Adrenal gland (tissue), 12 donors: ENCODE data around the gene ADAM19. TPM values are rescaled to one million over a fixed set of nuclear protein-coding genes. Genes with fewer than 3 reads are reported as not detected.

Experiments used
- DNase-seq, 7 donors: peaks; one replicate each; pipeline ENCODE4 v3.0.0-alpha.2; 2019 to 2020
- H3K27ac ChIP-seq, 5 donors: fragments of 200-600 bp; sonication (generic) in 4 of 5; 1 replicate in 3 of 5; 2 replicates in 2 of 5; pipeline versions ENCODE4 v1.5.1 to v1.8.0; 2016 to 2020; ENCODE audit warnings: mild to moderate bottlenecking in 1 of 5
- H3K27me3 ChIP-seq: fragments of 200-600 bp; 2 replicates; pipeline ENCODE4 v1.8.0; 2021
- H3K36me3 ChIP-seq, 2 donors: fragments of 200-600 bp; replicated peaks in 1 of 2; 1 replicate in 1 of 2; 2 replicates in 1 of 2; pipeline versions ENCODE4 v1.5.1 to v1.8.0; 2018 to 2022
- H3K4me1 ChIP-seq, 2 donors: fragments of 200-600 bp; replicated peaks in 1 of 2; 1 replicate in 1 of 2; 2 replicates in 1 of 2; pipeline versions ENCODE4 v1.5.1 to v1.8.0; 2018 to 2021
- H3K4me3 ChIP-seq, 4 donors: fragments of 200-600 bp; sonication (generic) in 3 of 4; one replicate each; pipeline ENCODE4 v1.5.1; 2016 to 2018
- H3K9me3 ChIP-seq, 3 donors: fragments of 200-600 bp; sonication (generic) in 1 of 3; replicated peaks in 1 of 3; 1 replicate in 2 of 3; 2 replicates in 1 of 3; pipeline versions ENCODE4 v1.5.1 to v1.8.0; 2016 to 2021
- CTCF ChIP-seq, 6 experiments: fragments of 450-650 bp in 4 of 6; fragments of 200-600 bp in 2 of 6; sonication (generic) in 1 of 6; IDR thresholded peaks; 1 replicate in 5 of 6; 2 replicates in 1 of 6; pipeline versions ENCODE4 v1.5.1 to v1.8.0; 2016 to 2021; ENCODE audit warnings: antibody characterized with exemption in 6 of 6, mild to moderate bottlenecking in 2 of 6, moderate library complexity in 1 of 6
- POLR2A ChIP-seq, 2 donors: fragments of 450-650 bp; IDR thresholded peaks; one replicate each; pipeline ENCODE4 v1.6.1; 2017; ENCODE audit warnings: antibody characterized with exemption in 2 of 2, mild to moderate bottlenecking in 2 of 2, moderate library complexity in 1 of 2
- WGBS, 4 donors: extraction: QIAGEN DNeasy Blood & Tissue Kit in 2 of 4; methylation state at CpG; one replicate each; pipeline versions ENCODE4 v1.1.5 to v1.1.7; 2013 to 2017; 5-methylcytosine and 5-hydroxymethylcytosine counted together
- intact Hi-C, 2 donors: fragments of 100-400 bp; cut with DNase I; formaldehyde crosslinking; loops; one replicate each; pipeline versions ENCODE4 v1.14.1 to v1.15.0; 2022 to 2023
- polyA plus RNA-seq, 3 donors: library from polyadenylated mRNA; stranded (reverse); fragments of 200-250 nt in 2 of 3; fragments of 350-450 nt in 1 of 3; fragmentation: Illumina TruSeq in 1 of 3; extraction: RNeasy Lipid Tissue Mini Kit (QIAGEN cat#74804) in 1 of 3; gene quantifications; one replicate each; pipeline ENCODE4 v1.2.3, GENCODE V29; 2013 to 2014
- total RNA-seq, 9 donors: library from RNA; depleted of rRNA in 4 of 9; stranded (reverse); fragments of >200 nt in 4 of 9; fragments of 120-200 nt in 1 of 9; fragmentation: NEBNext Ultra II Directional in 1 of 9; extraction: Animal tissue kit (Norgen Biotek cat#: 25700) in 1 of 9; gene quantifications; one replicate each; pipeline versions ENCODE4 v1.1.0 to v1.2.4, GENCODE V29; 2013 to 2023
- donor health status: healthy with polysubstance abuse.
- donor health status: Bipolar disorder and iron deficiency.
- donor health status: DM: yes; HTN: yes; CAD: no.
- donor health status: DM: no; HTN: no; CAD: no.
- donor health status: DM: no; HTN: no; CAD: no.
- donor health status: DM: yes; HTN: yes; CAD: no.

ADAM19 gene
- total and polyA plus RNA-seq, 12 donors, result 2.2 to 15.1 (median 4.7) TPM

- 51 to 54% (median 52%) methylated on average over 2 of the region's 2 CpGs for WGBS, 4 donors
- Histone ChIP-seq H3K27me3 (no peaks in the 10 kb centered on the region), H3K27ac (no peak overlapping the region), H3K4me1 (no peaks in the 10 kb centered on the region), H3K4me3 (no peak overlapping the region), H3K36me3 (no peaks in the 10 kb centered on the region), H3K9me3 (no peaks in the 10 kb centered on the region)
- TF ChIP-seq POLR2A (IDR thresholded peaks at IDR 0.05) (no peak), CTCF (IDR thresholded peaks at IDR 0.05) (no peak)
- intact Hi-C loops, result loop anchor here in 1 of 2 donors (2.0 kb wide), 1 partner anchor 14 kb away; no protein-coding TSS in a partner anchor
- DNase-seq, result no peak
Observed at GRCh38 chr5:157594675-157595459, 19.3 kb upstream of the ADAM19 start.

DNA sequence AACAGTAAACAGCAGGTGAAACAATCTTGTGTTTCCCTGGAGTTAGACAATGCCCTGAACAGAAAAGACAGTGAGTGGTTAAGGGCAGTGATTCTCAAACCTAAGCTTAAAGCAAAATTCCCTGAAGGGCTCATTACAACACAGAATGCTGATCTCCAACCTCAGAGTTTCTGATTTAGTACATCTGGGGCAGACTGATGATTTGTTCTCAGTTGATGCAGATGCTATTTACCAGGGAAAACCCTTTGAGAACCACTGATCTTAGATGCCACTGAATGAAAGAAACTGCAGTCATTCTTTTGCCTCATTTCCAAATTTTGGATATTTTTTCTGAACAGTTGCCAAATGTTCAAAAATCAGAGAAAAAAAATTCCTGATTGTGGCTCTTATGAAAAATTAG is 18.7 kb upstream of the ADAM19 start:
- no peak overlapping the region for H3K4me3 ChIP-seq
- no peak for TF ChIP-seq CTCF (IDR thresholded peaks at IDR 0.05)
- TF ChIP-seq POLR2A (IDR thresholded peaks at IDR 0.05), result no peak
- no peaks in the 10 kb centered on the region for H3K36me3 ChIP-seq
- H3K9me3 ChIP-seq, result no peaks in the 10 kb centered on the region
- H3K27ac ChIP-seq, result no peak overlapping the region
- DNase-seq, result no peak
- H3K4me1 ChIP-seq, result no peaks in the 10 kb centered on the region
- intact Hi-C loops, result loop anchor here in 1 of 2 donors (2.0 kb wide), 1 partner anchor 13 kb away; no protein-coding TSS in a partner anchor
- no peaks in the 10 kb centered on the region for H3K27me3 ChIP-seq

DNA sequence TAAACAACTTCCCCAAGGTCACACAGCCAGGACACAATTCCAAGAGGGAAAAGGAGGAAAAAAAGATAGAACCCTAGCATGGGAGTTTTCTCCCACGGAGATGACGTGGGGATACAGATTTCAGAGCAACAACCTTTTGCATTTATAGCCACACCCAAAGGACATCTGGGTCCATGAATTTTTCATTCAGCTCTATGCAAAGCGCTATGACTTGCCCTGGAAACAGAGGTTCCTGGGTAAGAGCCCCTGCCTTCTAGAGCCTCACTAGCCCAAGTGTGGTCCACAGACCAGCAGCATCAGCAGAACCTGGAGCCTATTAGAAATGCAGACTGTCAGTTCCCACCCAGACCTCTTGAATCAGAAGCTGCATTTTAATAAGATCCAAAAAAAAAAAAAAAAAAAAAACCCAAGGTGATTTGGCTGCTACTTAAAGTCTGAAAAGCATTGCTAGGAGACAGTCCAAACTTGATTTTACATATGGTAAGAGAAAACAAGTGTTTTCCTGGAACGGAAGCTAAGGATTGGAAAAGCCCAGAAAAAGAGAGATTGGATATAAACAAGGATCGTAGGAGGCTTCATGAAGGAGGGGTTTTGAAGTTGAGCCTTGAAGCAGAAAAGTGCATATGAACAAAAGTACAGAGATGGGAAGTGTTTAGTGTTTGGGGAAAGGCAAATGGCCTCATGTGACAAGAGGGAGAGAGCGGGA is 17.6 kb upstream of the ADAM19 start:
- Histone ChIP-seq H3K4me1 (no peaks in the 10 kb centered on the region), H3K27ac (no peak overlapping the region), H3K4me3 (no peak overlapping the region), H3K36me3 (no peaks in the 10 kb centered on the region), H3K27me3 (no peaks in the 10 kb centered on the region), H3K9me3 (no peaks in the 10 kb centered on the region)
- DNase-seq, result no peak
- WGBS, 4 donors, result 75 to 83% (median 82%) methylated on average over 6 of the region's 6 CpGs
- TF ChIP-seq POLR2A (IDR thresholded peaks at IDR 0.05), result no peak
- TF ChIP-seq CTCF (IDR thresholded peaks at IDR 0.05), result no peak
- intact Hi-C loops, result no loop called here

- intact Hi-C loops, result no loop called here
- no peaks in the 10 kb centered on the region for H3K36me3 ChIP-seq
- WGBS, 4 donors, result 34 to 51% (median 47%) methylated on average over 3 of the region's 3 CpGs
- no peak overlapping the region for H3K27ac ChIP-seq
- H3K4me1 ChIP-seq, result no peaks in the 10 kb centered on the region
- no peak overlapping the region for H3K4me3 ChIP-seq
- no peaks in the 10 kb centered on the region for H3K9me3 ChIP-seq
- TF ChIP-seq CTCF (IDR thresholded peaks at IDR 0.05) (no peak), POLR2A (IDR thresholded peaks at IDR 0.05) (no peak)
- no peak for DNase-seq
- H3K27me3 ChIP-seq, result no peaks in the 10 kb centered on the region
Observed at GRCh38 chr5:157592594-157592993, 17.0 kb upstream of the ADAM19 start.
